Subcutaneous abdominal adipose tissue (tissue), 5 donors: ENCODE results near the gene BEND2.
"Not testable (repeated sequence)": the region's sequence is repeated elsewhere in the genome, so short reads cannot be mapped to it uniquely, and the experiment has no call there.

ENCODE experiments used
- H3K27ac ChIP-seq: one replicate; pipeline ENCODE4 v1.7.0; 2013; ENCODE audit warnings: low read depth, mild to moderate bottlenecking, inconsistent platforms, low read length, moderate library complexity
- H3K27me3 ChIP-seq, 5 donors: one replicate each; pipeline ENCODE4 v1.7.0; 2013; ENCODE audit warnings: low read length in 5 of 5, inconsistent platforms in 1 of 5; ENCODE audit not compliant: control insufficient read depth in 5 of 5, insufficient read depth in 4 of 5
- H3K36me3 ChIP-seq, 5 donors: one replicate each; pipeline ENCODE4 v1.7.0; 2013; ENCODE audit warnings: low read length in 5 of 5; ENCODE audit not compliant: control insufficient read depth in 5 of 5, insufficient read depth in 5 of 5
- H3K4me1 ChIP-seq, 5 donors: one replicate each; pipeline ENCODE4 v1.7.0; 2013; ENCODE audit warnings: low read length in 5 of 5, mild to moderate bottlenecking in 3 of 5, moderate library complexity in 1 of 5; ENCODE audit not compliant: control insufficient read depth in 5 of 5, insufficient read depth in 5 of 5
- H3K4me3 ChIP-seq, 5 donors: one replicate each; pipeline ENCODE4 v1.7.0; 2013; ENCODE audit warnings: low read length in 5 of 5, low read depth in 1 of 5
- H3K9ac ChIP-seq, 5 donors: one replicate each; pipeline ENCODE4 v1.7.0; 2013; ENCODE audit warnings: low read length in 5 of 5, mild to moderate bottlenecking in 4 of 5, moderate library complexity in 3 of 5
- H3K9me3 ChIP-seq, 5 donors: one replicate each; pipeline ENCODE4 v1.7.0; 2013; ENCODE audit warnings: low read length in 5 of 5; ENCODE audit not compliant: control insufficient read depth in 5 of 5
- donor health status: healthy.
- donor health status: healthy.
- donor health status: healthy.
- donor health status: healthy.
- donor health status: healthy.

Gene BEND2

GRCh38 chrX:18220786-18221185 is at the start of gene BEND2:
Gene BEND2 (minus strand): TSS chrX:18220886. CDS start chrX:18220750, 136 bp downstream.
- no peaks in the 10 kb centered on the region for H3K4me1 ChIP-seq
- H3K9me3 ChIP-seq = peaks cover 0 to 11% (median 2%) of the 10 kb centered on the region in 5 donors
- H3K9ac ChIP-seq = no peak within 1 kb of the TSS
- no peaks in the 10 kb centered on the region for H3K36me3 ChIP-seq
- no peak within 1 kb of the TSS for H3K27ac ChIP-seq
- H3K4me3 ChIP-seq = no peak within 1 kb of the TSS
- no peaks in the 10 kb centered on the region for H3K27me3 ChIP-seq

- Histone ChIP-seq H3K9ac (no peak overlapping the region), H3K27ac (no peak overlapping the region), H3K9me3 (no peaks in the 10 kb centered on the region), H3K27me3 (no peaks in the 10 kb centered on the region), H3K36me3 (no peaks in the 10 kb centered on the region), H3K4me1 (peaks cover 0 to 2% (median 0%) of the 10 kb centered on the region in 5 donors), H3K4me3 (no peak overlapping the region)
Observed at GRCh38 chrX:18255059-18255458, 34.4 kb upstream of the BEND2 start.

- peaks cover 0 to 4% (median 0%) of the 10 kb centered on the region in 5 donors for H3K27me3 ChIP-seq
- no peak overlapping the region for H3K27ac ChIP-seq
- H3K9ac ChIP-seq = no peak overlapping the region
- no peak overlapping the region for H3K4me3 ChIP-seq
- no peaks in the 10 kb centered on the region for H3K9me3 ChIP-seq
- peaks cover 0 to 2% (median 0%) of the 10 kb centered on the region in 5 donors for H3K4me1 ChIP-seq
- peaks cover 0 to under 1% (median 0%) of the 10 kb centered on the region in 5 donors for H3K36me3 ChIP-seq
Observed at GRCh38 chrX:18252644-18253359, 32.1 kb upstream of the BEND2 start.

GRCh38 chrX:18229646-18230045 is 9.0 kb upstream of the BEND2 start:
- H3K27ac ChIP-seq, H3K27me3 ChIP-seq, H3K4me3 ChIP-seq, H3K36me3 ChIP-seq, H3K4me1 ChIP-seq, H3K9ac ChIP-seq, H3K9me3 ChIP-seq: not testable (repeated sequence)

GRCh38 chrX:18228069-18228468 is 7.4 kb upstream of the BEND2 start:
- no peaks in the 10 kb centered on the region for H3K36me3 ChIP-seq
- H3K4me1 ChIP-seq = no peaks in the 10 kb centered on the region
- H3K27ac ChIP-seq = no peak overlapping the region

GRCh38 chrX:18227458-18227857 is 6.8 kb upstream of the BEND2 start:
- Histone ChIP-seq H3K27ac (no peak overlapping the region), H3K36me3 (no peaks in the 10 kb centered on the region), H3K4me3 (no peak overlapping the region), H3K9me3 (no peaks in the 10 kb centered on the region), H3K27me3 (peaks cover 0 to 9% (median 5%) of the 10 kb centered on the region in 5 donors), H3K4me1 (no peaks in the 10 kb centered on the region), H3K9ac (no peak overlapping the region)

More at GRCh38 chrX:18228069-18228468, 7.4 kb upstream of the BEND2 start:
- peaks cover 0 to 9% (median 5%) of the 10 kb centered on the region in 5 donors for H3K27me3 ChIP-seq
- H3K9me3 ChIP-seq = no peaks in the 10 kb centered on the region
- no peak overlapping the region for H3K9ac ChIP-seq
- no peak overlapping the region for H3K4me3 ChIP-seq

- Histone ChIP-seq H3K4me3 (no peak overlapping the region), H3K27ac (no peak overlapping the region), H3K4me1 (no peaks in the 10 kb centered on the region), H3K9me3 (peaks cover 0 to 3% (median 0%) of the 10 kb centered on the region in 5 donors), H3K9ac (no peak overlapping the region), H3K27me3 (peaks cover 0 to 9% (median 0%) of the 10 kb centered on the region in 5 donors), H3K36me3 (no peaks in the 10 kb centered on the region)
Observed at GRCh38 chrX:18210470-18210869, 10.2 kb downstream of the BEND2 start.

- no peaks in the 10 kb centered on the region for H3K36me3 ChIP-seq
- H3K27me3 ChIP-seq = peaks cover 0 to 7% (median 2%) of the 10 kb centered on the region in 5 donors
- H3K4me1 ChIP-seq = no peaks in the 10 kb centered on the region
- peaks cover 0 to 3% (median 0%) of the 10 kb centered on the region in 5 donors for H3K9me3 ChIP-seq
- H3K9ac ChIP-seq = no peak overlapping the region
- H3K27ac ChIP-seq = no peak overlapping the region
- H3K4me3 ChIP-seq = no peak overlapping the region
Observed at GRCh38 chrX:18206657-18207056, 14.0 kb downstream of the BEND2 start.

GRCh38 chrX:18203631-18204030 is 17.1 kb downstream of the BEND2 start:
- Histone ChIP-seq H3K9ac (no peak overlapping the region), H3K36me3 (no peaks in the 10 kb centered on the region), H3K4me3 (no peak overlapping the region), H3K27ac (no peak overlapping the region), H3K27me3 (peaks cover 0 to 7% (median 0%) of the 10 kb centered on the region in 5 donors), H3K4me1 (no peaks in the 10 kb centered on the region), H3K9me3 (peaks cover 0 to 3% (median 0%) of the 10 kb centered on the region in 5 donors)

GRCh38 chrX:18194688-18195087 is 26.0 kb downstream of the BEND2 start:
- Histone ChIP-seq H3K27ac (no peak overlapping the region), H3K9me3 (no peaks in the 10 kb centered on the region), H3K27me3 (peaks cover 0 to 2% (median 0%) of the 10 kb centered on the region in 5 donors), H3K9ac (no peak overlapping the region), H3K36me3 (no peaks in the 10 kb centered on the region), H3K4me3 (no peak overlapping the region), H3K4me1 (no peaks in the 10 kb centered on the region)
